Measurements from ENCODE around the gene TPM3. TPM values are rescaled to one million over a fixed set of nuclear protein-coding genes. Genes with fewer than 3 reads are reported as not detected.

Gene TPM3
- total RNA-seq, 1 donor from 2014 or later, result 138 TPM

GRCh38 chr1:154192476-154192875, 576 bp upstream of the TPM3 start:
- intact Hi-C loops (cut with DNase I), result no loop called here
- H3K36me3 ChIP-seq, result no peaks in the 10 kb centered on the region
- peak overlapping the region; percentile 42 for H3K27ac ChIP-seq
- peaks cover 14% of the 10 kb centered on the region for H3K4me1 ChIP-seq
- TF ChIP-seq POLR2AphosphoS5 (IDR thresholded peaks at IDR 0.05; ENCODE audit: insufficient read depth in 1 of 2, low read depth in 1 of 2), result no peak
- no peak for TF ChIP-seq CTCF (IDR thresholded peaks at IDR 0.05)
- TF ChIP-seq POLR2A (IDR thresholded peaks at IDR 0.05), result no peak
- H3K4me3 ChIP-seq, result peak overlapping the region in 1 of 2 donors; percentile 1
- H3K9me3 ChIP-seq, result no peaks in the 10 kb centered on the region
- no peak for DNase-seq (ENCODE audit: extremely low spot score in 2 of 2)
- H3K27me3 ChIP-seq, result no peaks in the 10 kb centered on the region

- intact Hi-C loops (cut with DNase I), result no loop called here
- no peaks in the 10 kb centered on the region for H3K36me3 ChIP-seq
- TF ChIP-seq POLR2AphosphoS5 (IDR thresholded peaks at IDR 0.05; ENCODE audit: insufficient read depth in 1 of 2, low read depth in 1 of 2) (peak in 1 of 2 donors; percentile 16), CTCF (IDR thresholded peaks at IDR 0.05) (no peak)
- no peak for DNase-seq (ENCODE audit: extremely low spot score in 2 of 2)
- no peak overlapping the region for H3K27ac ChIP-seq
- no peaks in the 10 kb centered on the region for H3K27me3 ChIP-seq
- H3K9me3 ChIP-seq, result no peaks in the 10 kb centered on the region
- no peak overlapping the region for H3K4me3 ChIP-seq
- H3K4me1 ChIP-seq, result peaks cover 14% of the 10 kb centered on the region
These were observed 1.4 kb downstream of the TPM3 start for GRCh38 chr1:154190550-154190949.

GRCh38 chr1:154186852-154187501, 4.9 kb downstream of the TPM3 start:
- no peak for DNase-seq (ENCODE audit: extremely low spot score in 2 of 2)
- Histone ChIP-seq H3K27ac (no peak overlapping the region), H3K4me3 (no peak overlapping the region), H3K4me1 (peaks cover 4% of the 10 kb centered on the region), H3K27me3 (no peaks in the 10 kb centered on the region), H3K36me3 (no peaks in the 10 kb centered on the region), H3K9me3 (no peaks in the 10 kb centered on the region)
- TF ChIP-seq CTCF (IDR thresholded peaks at IDR 0.05) (no peak), POLR2AphosphoS5 (IDR thresholded peaks at IDR 0.05; ENCODE audit: insufficient read depth in 1 of 2, low read depth in 1 of 2) (no peak), POLR2A (IDR thresholded peaks at IDR 0.05) (no peak)
- intact Hi-C loops (cut with DNase I), result no loop called here

- intact Hi-C loops (cut with DNase I), result no loop called here
- no peak for DNase-seq (ENCODE audit: extremely low spot score in 2 of 2)
- TF ChIP-seq POLR2A (IDR thresholded peaks at IDR 0.05) (no peak), POLR2AphosphoS5 (IDR thresholded peaks at IDR 0.05; ENCODE audit: insufficient read depth in 1 of 2, low read depth in 1 of 2) (no peak), CTCF (IDR thresholded peaks at IDR 0.05) (no peak)
- H3K4me1 ChIP-seq, result peaks cover 9% of the 10 kb centered on the region
- no peak overlapping the region for H3K4me3 ChIP-seq
- H3K27me3 ChIP-seq, result no peaks in the 10 kb centered on the region
- H3K9me3 ChIP-seq, result no peaks in the 10 kb centered on the region
- H3K27ac ChIP-seq, result no peak overlapping the region
- no peaks in the 10 kb centered on the region for H3K36me3 ChIP-seq
These were observed 5.7 kb downstream of the TPM3 start for GRCh38 chr1:154186177-154186576.

Measured in vagina (tissue), 2 donors.